GM21390 (cell line): ENCODE data around the gene SPEM1.

Experiments used
- ATAC-seq: cut with Tn5 transposase; IDR thresholded peaks from one replicate; pipeline ENCODE4 v1.9.1; 2021; ENCODE audit not compliant: unreplicated experiment

Gene SPEM1

DNA sequence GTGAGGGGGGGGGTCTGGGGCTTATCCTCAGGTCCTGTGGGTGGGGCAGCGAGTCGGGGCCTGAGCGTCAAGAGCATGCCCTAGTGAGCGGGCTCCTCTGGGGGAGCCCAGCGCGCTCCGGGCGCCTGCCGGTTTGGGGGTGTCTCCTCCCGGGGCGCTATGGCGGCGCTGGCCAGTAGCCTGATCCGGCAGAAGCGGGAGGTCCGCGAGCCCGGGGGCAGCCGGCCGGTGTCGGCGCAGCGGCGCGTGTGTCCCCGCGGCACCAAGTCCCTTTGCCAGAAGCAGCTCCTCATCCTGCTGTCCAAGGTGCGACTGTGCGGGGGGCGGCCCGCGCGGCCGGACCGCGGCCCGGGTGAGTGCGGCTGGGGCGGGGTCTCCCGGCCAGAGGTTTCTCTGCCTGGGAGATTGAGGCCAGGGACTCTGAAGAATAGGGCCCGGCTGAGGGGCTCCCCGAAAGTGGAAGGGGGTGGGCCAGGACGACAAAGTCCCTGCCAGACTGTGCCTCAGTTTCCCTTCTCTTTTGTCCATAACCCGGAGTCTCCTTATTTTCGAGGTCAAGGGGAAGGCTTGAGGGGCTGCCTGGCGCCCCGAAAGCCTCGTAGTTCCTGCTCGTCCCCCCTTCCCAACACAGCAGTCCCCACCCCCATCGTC, 19.5 kb downstream of the SPEM1 start, which contains the start of gene FGF11:
TSS of gene FGF11 (plus strand) at position 51 of the 651 bp plus-strand sequence. CDS start at position 160, 109 bp downstream.
- ATAC-seq, result no peak

DNA sequence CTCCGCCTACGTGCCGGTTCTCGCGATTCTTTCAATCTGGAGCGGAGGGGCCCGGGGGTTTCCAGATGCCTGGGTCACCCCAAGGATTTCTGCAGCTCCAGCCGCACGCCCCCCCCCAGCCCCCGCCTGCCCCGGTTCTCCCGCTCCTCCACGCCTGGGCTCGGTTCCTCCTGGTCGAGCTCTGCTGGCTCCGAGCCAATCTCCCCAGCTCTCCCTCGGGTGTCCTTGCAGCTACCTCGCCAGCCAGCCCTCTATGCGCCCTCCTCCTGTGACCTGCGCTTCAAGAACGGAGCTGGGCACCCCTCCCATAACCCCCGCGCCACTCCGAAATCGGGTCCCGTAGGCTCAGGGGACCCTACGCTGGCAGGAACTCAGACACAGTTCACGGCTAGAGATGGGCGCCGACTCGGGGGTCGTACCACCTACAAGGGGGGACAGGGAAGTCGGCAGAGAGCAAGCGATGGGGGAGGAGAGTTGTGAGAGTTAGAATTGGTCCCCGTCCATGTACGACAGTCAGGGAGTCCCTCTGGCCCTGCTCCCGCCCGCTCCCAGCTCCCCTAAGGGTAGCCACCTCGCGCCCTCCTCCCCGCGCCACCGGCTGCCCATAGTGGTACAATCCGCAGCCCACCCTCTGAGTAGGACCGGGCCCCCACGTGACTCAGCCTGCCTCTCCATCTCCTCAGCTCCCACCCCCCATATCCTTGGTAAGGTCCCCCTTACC, 20.1 kb downstream of the SPEM1 start:
- no peak for ATAC-seq

DNA sequence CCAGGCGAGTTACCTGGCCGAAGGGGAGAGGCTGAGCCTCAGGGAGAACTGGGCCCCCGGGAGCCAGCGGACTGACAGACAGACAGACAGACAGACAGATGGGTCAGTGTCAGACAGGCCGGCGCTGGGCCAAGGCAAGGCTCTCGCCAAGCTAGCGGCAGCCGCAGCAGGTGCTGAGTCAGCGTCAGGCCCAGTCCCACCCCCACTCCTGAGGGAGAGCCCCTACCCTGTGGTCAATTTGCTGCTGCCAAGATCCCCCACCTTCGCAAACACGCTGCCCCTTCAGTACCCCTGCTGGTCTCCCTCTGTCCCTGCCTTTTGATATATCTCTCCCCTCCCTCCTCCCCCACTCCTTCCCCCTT, 20.7 kb downstream of the SPEM1 start:
- ATAC-seq, result no peak

DNA sequence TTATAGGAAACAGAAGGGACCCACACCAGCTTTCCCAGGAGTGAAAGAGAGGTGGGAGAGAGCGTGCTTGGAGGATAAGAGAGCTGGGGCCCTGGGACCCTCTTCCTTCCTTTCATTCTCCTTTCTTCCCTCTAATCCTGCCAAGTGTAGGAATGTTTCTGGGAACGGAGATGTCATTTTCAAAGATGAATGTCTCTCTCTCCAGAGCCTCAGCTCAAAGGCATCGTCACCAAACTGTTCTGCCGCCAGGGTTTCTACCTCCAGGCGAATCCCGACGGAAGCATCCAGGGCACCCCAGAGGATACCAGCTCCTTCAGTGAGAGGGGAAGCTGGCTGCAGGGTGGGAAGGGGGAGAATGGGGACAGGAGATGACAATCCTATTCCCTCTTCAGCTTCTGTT, 21.1 kb downstream of the SPEM1 start:
- ATAC-seq, result no peak

DNA sequence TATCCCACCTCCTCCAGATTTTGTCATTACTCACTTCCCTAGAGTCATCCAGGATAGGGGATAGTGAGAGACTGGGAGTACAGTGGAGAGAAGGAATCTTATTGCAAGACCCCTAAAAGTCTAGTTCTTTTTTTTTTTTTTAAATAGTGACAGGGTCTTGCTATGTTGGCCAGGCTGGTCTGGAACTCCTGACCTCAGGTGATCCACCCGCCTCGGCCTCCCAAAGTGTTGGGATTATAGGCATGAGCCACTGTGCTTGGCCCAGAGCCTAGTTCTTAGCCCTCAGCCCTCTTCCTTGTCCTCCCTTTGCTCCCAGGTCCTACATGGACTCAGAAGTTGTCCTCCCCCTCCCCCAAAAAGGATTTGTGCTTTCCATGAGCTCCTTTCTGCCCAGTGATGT, 22.0 kb downstream of the SPEM1 start:
- ATAC-seq, result no peak

DNA sequence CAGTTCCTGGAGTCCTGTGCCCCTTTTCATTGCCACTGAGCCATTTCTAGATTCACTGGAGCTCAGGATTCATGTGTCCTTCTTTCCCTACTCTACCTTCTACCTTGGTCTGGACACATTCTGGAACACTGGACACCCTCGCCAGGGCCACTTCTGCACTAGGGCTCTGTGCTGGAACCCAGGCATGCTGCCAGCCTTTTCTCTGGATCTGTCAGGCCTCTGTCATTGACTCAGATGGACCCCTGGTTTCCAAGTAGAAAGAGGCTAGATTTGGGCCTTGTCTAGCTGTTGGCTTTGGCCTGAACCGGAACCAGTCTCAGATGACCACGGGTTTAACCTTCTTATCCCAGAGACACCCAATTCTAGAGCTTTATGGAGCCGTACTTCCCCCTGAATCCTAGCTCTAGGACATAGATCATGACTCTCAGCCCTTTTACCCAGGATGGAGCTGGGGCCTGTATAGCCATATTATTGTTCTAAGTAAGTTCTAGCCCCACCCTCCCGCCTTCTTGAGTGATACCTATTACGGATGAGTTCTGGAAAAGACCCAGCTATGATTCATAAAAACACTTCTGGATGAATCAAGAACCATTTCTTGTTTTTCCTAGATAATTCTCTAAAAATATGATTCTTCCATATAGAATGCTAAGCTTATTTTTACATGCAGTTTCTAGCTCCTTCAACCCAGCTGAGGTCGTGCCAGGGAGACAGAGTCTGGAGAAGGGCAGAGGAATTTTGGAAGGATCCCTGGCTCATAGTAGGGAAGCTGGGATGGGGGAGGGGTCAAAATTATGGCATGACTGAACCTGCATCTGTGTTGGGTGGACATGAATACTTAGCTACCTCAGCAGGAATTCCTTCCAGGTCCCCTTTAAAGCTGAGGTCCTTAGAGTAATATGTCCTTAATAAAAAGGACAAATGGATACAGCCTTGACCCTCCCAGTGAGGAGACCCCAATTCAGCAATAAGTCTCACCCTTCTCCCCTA, 23.7 kb downstream of the SPEM1 start:
- no peak for ATAC-seq

DNA sequence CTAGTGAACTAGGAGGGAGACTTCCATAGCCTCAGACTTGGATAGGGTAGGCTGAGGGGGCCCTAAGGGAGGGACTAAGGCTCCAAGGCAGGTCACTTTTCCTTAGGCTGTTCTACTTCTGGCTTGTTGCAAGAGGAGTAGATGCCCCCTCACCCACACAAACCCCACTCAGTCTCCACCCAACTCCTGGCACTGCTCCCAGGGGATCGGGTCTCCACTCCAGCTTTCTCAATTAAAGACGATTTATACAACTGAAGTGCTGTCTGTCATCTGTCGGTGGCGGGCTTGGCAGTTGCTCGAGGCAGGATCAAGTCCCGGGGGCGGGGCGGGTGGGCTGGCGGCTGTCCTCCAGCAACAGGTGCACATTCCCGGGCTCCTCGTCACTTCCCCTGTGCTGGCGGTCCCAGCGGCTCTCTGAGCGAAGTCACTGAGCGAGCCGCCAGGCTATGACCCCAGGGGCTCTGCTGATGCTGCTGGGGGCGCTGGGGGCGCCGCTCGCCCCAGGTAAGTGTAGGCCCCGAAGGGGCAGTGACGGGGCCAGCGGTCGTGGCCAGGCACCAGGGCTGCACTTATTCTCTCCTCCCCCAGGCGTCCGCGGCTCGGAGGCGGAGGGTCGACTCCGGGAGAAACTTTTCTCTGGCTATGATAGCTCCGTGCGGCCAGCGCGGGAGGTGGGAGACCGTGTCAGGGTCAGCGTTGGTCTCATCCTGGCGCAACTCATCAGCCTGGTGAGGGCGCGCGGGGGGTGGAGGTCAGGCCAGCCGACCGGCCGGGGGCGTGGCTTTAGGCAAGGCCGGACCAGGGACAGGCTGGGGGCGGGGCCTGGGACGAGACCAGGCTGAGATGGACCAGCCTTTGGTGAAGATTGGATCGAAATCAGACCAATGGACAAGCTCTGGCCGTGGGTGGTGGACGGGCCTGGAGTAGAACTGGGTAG, 24.8 kb downstream of the SPEM1 start, which contains the start of gene CHRNB1:
TSS of gene CHRNB1 (plus strand) at position 380 of the 937 bp plus-strand sequence. CDS start at position 447, 67 bp downstream.
- ATAC-seq, result no peak

DNA sequence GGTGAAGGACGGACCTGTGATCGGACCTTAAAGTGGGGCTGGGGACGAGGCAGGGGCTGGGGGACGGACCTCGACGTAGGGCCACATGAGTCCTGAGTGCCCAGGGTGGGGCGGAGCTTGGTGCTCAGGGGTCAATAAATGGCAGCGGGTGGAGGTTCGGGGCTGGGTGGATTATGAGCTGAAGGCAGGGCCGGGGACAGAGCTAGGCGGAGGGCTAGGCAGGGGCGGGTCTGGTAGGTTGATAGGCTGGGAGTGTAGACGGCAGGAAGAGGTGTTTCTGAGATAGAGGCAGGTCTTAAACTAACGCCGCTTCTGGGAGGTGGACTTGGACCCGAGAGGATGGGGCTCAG, 25.5 kb downstream of the SPEM1 start:
- ATAC-seq, result no peak

DNA sequence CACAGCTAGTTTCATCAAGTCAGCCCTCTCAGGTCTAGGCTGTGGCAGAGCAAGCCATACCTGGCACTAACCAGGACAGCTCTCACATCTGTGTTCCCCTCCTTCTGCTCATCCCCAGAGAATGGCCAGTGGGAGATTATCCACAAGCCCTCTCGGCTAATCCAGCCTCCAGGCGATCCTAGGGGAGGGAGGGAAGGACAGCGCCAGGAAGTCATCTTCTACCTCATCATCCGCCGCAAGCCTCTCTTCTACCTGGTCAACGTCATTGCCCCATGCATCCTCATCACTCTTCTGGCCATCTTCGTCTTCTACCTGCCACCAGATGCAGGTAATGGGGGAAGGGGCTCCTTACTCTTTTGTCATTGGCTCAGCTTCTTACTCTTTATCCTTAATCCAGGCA, 28.3 kb downstream of the SPEM1 start:
- ATAC-seq, result no peak

DNA sequence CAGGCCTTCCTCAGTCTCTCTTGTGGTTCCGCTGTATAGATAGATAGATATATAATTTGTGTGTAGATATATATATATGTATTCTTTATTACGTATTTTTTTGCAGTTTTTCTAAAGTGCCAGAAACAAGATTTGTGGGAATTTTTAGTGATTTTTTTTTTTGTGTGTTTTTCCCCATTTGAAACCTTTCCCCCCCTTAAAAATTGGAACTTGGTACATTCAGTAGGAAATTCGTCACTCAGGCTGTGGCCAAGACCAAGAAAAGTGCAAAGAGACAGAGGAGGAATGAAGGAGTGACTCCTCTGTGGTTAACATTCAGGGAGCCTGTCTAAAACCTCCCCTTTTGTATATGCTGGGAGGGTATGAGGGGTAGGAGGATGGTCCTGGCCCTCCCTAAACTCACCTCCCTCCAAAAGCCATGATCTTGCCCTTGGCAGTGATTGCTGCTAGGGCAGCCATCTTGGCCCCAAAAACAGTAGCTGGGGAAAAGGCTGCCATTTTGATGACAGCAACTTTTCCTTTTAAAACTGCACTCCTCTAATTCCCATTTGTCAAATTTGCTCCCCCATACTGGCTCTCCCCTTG, 39.9 kb downstream of the SPEM1 start:
- ATAC-seq, result no peak

DNA sequence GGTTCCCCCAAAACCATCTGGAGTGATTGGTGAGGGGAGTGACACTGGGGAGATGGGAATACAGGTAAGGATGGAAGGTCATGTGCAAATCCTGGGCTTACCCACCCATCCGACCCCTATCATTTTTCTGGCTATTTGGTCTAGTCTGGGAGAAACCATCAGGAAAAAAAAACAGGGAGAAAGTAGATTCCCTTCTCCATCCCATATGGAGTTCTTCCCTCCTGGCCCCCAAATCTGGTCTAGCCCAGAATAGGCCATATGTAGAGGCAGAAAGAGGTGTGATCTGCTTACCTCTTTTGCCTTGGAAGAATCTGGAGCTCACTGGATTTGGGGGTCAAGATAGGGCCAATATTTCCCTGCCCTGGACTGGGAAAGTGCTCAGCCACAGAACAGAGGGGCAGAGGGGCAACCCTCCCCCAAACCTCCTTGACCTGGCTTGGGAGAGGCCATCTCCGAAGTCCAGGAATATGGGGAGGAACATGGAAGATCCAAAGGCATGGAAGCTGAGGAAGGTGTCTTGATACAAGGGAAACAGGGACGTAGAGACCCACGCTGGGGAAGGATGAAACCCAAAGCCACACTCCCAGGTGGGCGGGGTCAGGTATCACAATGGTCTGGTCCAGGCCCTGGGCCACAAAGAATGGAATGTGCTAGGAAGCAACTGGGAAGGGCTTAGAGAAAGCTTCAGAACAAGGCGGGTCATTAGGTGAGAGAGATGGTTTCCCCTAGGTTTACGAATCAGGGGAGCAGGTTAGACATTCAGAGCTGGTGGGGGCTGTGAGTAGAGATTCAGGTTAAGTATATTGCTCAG, 40.9 kb downstream of the SPEM1 start:
- ATAC-seq, result no peak

DNA sequence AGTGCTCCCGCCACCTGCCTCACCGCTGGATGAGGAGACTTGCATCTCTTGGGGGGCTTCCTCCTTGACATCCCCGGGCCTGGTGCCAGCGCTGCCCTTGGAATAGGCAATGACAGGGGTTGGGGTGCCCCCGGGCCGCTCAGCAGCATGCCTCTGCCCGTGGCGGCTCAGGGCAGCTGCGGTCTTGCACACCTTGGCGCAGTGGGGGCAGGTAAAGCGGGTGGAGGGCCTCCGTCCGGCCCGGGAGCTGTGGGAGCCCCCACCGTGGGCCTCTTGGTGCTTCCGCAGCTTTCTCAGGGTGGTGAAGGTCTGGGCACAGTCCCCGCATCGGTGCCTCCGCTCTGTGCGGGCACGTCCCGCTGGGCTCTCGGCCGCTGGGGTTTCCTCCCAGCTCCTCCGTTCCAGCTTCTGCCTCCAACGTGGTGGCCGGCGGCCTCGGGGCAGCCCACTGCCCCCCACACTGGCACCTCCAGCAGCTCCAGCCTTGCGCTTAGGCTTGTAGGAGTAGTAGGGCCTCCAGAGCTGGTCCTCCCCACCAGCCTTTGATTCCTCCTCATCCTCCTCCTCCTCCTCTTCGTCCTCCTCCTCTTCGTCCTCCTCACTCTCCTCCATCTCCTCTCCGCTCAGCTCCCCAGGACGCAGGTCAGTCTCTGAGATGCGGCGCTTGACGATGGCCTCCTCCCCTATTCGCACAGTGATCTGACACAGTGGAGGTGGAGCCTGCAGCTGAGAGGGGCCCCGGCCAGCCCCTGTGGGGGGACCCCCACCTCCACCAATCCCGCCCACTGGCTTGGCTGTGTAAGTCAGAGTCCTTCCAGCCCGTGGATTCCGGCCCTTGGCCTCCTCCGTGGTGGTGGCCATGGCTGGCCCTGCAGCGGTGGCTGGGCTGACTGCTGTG, 42.6 kb downstream of the SPEM1 start:
- ATAC-seq, result no peak

DNA sequence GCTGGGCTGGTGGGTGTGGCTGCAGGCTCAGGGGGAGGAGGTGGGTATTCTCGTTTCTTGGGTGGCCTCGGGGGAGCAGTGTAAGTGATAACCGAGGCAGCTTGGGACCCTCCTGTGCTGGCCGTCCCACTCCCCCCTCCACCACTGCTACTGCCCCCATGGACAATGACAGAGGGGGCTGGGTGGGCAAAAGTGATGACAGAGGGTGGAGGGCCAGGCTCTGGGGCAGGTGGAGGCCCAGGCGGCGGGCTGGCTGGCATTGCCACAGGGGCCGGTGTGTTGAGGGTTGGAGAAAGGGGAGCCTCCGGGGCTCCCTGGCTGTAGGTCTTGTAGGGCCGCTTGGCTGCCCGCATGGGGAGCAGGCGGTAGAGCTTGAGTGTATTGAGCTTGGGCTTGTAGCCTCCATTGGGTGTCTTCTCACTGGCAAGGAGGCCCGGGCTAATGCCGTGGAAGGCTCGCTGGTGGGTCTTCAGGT, 43.3 kb downstream of the SPEM1 start:
- no peak for ATAC-seq

DNA sequence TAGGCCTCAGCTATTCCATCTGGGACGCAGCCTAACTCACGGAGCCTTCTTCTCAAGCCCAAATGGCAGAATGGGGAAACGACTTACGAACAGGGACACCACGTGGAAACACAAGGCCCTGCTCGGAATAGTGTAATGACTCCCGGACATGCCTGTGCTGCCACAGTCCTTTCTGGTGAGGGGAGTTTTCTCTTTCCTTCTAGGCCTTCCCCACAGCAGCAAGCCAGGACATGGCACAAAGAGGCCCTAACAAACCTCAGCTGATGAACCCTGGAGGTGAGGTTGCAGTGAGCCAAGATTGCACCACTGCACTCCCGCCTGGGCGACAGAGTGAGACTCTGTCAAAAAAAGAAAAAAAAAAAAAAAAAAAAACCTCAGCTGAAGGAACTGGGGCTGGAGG, 44.0 kb downstream of the SPEM1 start:
- no peak for ATAC-seq

DNA sequence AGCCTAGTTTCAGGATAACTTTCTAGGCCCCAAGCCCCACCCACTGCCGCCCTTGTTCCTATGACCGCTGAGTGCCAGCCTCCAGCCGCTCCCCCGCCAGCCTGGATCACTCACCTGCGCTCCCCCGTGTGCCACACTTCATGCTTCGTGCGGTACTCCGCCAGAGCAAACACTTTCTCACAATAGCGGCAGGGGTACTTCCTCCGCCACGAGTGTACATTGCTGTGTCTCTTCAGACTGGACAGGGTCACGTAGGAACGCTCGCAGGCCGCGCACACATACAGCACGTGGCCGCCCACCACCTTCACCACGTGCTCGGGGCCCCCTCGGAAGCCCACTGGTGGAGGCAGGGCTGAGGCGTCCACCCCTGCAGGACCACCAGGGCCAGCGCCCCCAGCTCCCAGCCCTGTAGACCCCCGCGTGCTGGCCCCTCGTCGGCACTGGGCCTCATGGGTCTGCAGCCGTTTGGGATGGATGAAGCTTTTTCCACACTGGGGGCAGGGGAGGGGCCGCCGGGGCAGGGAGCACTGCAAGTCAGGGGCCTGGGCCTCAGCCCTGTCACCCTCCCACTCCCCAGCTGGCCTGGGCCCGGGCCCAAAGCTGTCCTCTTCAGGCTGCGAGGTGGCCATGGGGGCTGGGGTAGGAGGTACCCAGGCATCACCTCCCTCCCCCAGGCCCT, 45.6 kb downstream of the SPEM1 start:
- no peak for ATAC-seq

DNA sequence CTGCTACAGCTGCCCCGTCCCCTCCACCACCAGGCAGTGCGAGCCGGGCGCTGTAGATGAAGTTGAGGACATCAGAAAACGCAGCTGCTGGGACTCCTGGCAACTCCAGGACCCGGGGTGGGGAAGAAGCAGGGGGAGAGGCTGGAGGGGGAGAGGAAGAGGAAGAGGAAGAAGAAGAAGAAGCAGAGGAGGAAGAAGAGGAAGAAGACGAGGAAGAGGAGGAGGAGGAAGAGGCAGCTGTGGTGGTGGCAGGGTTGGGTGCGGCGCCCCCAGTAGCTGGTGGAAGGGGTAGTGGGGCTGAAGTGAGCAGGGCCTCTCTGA, 46.2 kb downstream of the SPEM1 start:
- no peak for ATAC-seq

DNA sequence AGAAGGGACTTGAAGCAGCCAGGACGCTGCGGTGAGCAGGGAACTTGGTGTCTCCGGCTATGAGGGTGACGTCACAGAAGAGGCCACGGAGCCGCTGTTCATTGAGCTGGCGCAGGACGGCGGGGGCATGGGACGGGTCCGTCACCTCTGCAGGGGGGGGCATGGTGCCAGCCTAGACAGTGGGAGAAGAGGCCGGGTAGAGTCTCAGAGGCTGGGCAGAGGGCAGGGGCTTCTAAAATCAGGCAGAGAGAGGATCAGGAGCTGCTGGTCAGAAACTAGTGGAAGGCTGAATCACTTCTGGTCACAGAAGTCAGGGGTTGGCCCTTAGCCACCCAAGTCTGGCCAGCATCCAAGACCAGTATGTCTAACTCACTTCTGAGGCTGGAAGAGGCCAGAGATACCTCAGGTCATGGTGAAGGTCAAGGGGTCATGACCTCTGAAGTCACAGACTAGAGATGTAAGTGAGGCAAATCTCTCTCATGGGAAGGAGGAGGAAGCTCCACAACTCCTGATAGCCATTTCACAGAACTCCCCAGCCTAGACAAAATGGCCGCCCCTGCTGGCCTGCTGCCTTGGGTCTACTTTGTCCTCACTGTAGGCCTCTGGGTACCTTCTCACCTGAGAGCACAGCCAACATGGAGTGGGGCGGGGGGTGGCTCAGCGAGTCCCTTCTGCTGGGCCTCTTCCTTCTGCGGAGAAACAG, 46.7 kb downstream of the SPEM1 start:
- ATAC-seq, result no peak
